ENCODE results near the gene CELF6. TPM values are rescaled to one million over a fixed set of nuclear protein-coding genes. Genes with fewer than 3 reads are reported as not detected.

Gene CELF6
- total and polyA plus RNA-seq, 2 experiments from 2014 or later, result 0.14 TPM; not detected in 1

- H3K4me3 Mint-ChIP-seq, result no peak overlapping the region
- H3K4me1 ChIP-seq (ENCODE audit: insufficient read depth), result no peaks in the 10 kb centered on the region
- no peaks in the 10 kb centered on the region; the same call in 1 of the 2 replicates for H4K20me1 ChIP-seq (replicated peaks; ENCODE audit: insufficient read depth)
- no peaks in the 10 kb centered on the region for H3K79me2 ChIP-seq (replicated peaks; ENCODE audit: insufficient read depth)
- H3K9me2 ChIP-seq (ENCODE audit: insufficient read depth), result no peaks in the 10 kb centered on the region
- no peak overlapping the region for H2AFZ ChIP-seq
- TF ChIP-seq REST (IDR thresholded peaks at IDR 0.05; ENCODE audit: unreplicated experiment), result no peak
- no peak for TF ChIP-seq EZH2 (IDR thresholded peaks at IDR 0.05; ENCODE audit: low read depth, unreplicated experiment)
- no peak for TF ChIP-seq EZH2phosphoT487 (IDR thresholded peaks at IDR 0.05; ENCODE audit: unreplicated experiment)
- no peak for TF ChIP-seq ETS1 (IDR thresholded peaks at IDR 0.05)
- TF ChIP-seq ZNF331 (CRISPR knock-in tag; IDR thresholded peaks at IDR 0.05; ENCODE audit: low read depth), result no peak
- TF ChIP-seq ZNF462 (CRISPR knock-in tag; IDR thresholded peaks at IDR 0.05), result no peak
- TF ChIP-seq NANOG (IDR thresholded peaks at IDR 0.05; ENCODE audit: borderline replicate concordance), result no peak
- no peak for TF ChIP-seq POLR2AphosphoS5 (IDR thresholded peaks at IDR 0.05; ENCODE audit: low read depth)
- no peak for TF ChIP-seq CTCF (conservative IDR thresholded peaks at IDR 0.05; ENCODE audit: low read depth in 2 of 2)
- no peak for TF ChIP-seq JUNB (IDR thresholded peaks at IDR 0.05; ENCODE audit: unreplicated experiment)
- no peak for TF ChIP-seq STAT1 (IDR thresholded peaks at IDR 0.05; ENCODE audit: unreplicated experiment)
- no peak for TF ChIP-seq CREB1 (CRISPR knock-in tag; IDR thresholded peaks at IDR 0.05; ENCODE audit: low read depth)
- no peak for TF ChIP-seq ZNF114 (CRISPR knock-in tag; IDR thresholded peaks at IDR 0.05)
- peak; percentile 91 for DNase-seq (ENCODE audit: low spot score)
- H3K4me2 ChIP-seq, result no peak overlapping the region
- no peak overlapping the region for H3K4me3 ChIP-seq
- no peaks in the 10 kb centered on the region for H3K27me3 ChIP-seq (ENCODE audit: insufficient read depth)
- H3K27me3 Mint-ChIP-seq (ENCODE audit: insufficient read depth, low read depth, poor library complexity), result peaks cover 5% of the 10 kb centered on the region
- H3K27ac ChIP-seq (ENCODE audit: low read depth), result no peak overlapping the region
- ATAC-seq, result peak; percentile 87
- no peaks in the 10 kb centered on the region for H3K4me1 Mint-ChIP-seq
- H3K27ac Mint-ChIP-seq, result no peak overlapping the region
- H3K36me3 ChIP-seq (ENCODE audit: insufficient read depth), result no peaks in the 10 kb centered on the region
- H3K9me3 Mint-ChIP-seq, result no peaks in the 10 kb centered on the region
- H3K36me3 Mint-ChIP-seq (ENCODE audit: low read depth), result no peaks in the 10 kb centered on the region
- H3F3A ChIP-seq (replicated peaks; ENCODE audit: low read depth), result no peaks in the 10 kb centered on the region
These were observed 13.7 kb downstream of the CELF6 start for GRCh38 chr15:72306211-72306785.
